Breast epithelium (tissue), 3 donors: ENCODE data around the gene VSTM2L.

Source experiments
- POLR2A ChIP-seq: fragments of 450-650 bp; IDR thresholded peaks from one replicate; pipeline ENCODE4 v1.6.1; 2016; ENCODE audit warnings: antibody characterized with exemption, mild to moderate bottlenecking, moderate library complexity
- TF ChIP-seq, protein P1 (sequence below), 3 donors: fragments of 450-650 bp; IDR thresholded peaks; one replicate each; pipeline ENCODE4 v1.5.1; 2016 to 2017; ENCODE audit warnings: antibody characterized with exemption in 3 of 3, mild to moderate bottlenecking in 3 of 3, moderate library complexity in 3 of 3

GRCh38 chr20:37933786-37934633 lies 31.1 kb downstream of the VSTM2L start:
- TF ChIP-seq, protein P1, sequence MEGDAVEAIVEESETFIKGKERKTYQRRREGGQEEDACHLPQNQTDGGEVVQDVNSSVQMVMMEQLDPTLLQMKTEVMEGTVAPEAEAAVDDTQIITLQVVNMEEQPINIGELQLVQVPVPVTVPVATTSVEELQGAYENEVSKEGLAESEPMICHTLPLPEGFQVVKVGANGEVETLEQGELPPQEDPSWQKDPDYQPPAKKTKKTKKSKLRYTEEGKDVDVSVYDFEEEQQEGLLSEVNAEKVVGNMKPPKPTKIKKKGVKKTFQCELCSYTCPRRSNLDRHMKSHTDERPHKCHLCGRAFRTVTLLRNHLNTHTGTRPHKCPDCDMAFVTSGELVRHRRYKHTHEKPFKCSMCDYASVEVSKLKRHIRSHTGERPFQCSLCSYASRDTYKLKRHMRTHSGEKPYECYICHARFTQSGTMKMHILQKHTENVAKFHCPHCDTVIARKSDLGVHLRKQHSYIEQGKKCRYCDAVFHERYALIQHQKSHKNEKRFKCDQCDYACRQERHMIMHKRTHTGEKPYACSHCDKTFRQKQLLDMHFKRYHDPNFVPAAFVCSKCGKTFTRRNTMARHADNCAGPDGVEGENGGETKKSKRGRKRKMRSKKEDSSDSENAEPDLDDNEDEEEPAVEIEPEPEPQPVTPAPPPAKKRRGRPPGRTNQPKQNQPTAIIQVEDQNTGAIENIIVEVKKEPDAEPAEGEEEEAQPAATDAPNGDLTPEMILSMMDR (IDR thresholded peaks at IDR 0.05), result no peak
- TF ChIP-seq POLR2A, result no peak
